Trophoblast cell (in vitro differentiated cells and primary cell): ENCODE results near the gene SYT15.
"Not testable (repeated sequence)": the region's sequence is repeated elsewhere in the genome, so short reads cannot be mapped to it uniquely, and the experiment has no call there.

Experiments
- DNase-seq, 2 donors: peaks; one replicate each; pipeline ENCODE4 v3.0.0-alpha.2; 2016
- H2AFZ ChIP-seq: 2 replicates; pipeline ENCODE4 v1.6.1; 2013; ENCODE audit warnings: low read length, moderate library complexity, mild to moderate bottlenecking; ENCODE audit not compliant: insufficient read depth, poor library complexity
- H2AK5ac ChIP-seq: 2 replicates; pipeline ENCODE4 v1.6.1; 2013; ENCODE audit warnings: mild to moderate bottlenecking, low read length
- H2BK120ac ChIP-seq: 2 replicates; pipeline ENCODE4 v1.6.1; 2013; ENCODE audit warnings: low read length, mild to moderate bottlenecking, moderate library complexity; ENCODE audit not compliant: insufficient read depth, poor library complexity
- H2BK12ac ChIP-seq: 2 replicates; pipeline ENCODE4 v1.6.1; 2013; ENCODE audit warnings: mild to moderate bottlenecking, low read length, moderate library complexity
- H2BK5ac ChIP-seq: 2 replicates; pipeline ENCODE4 v1.6.1; 2013; ENCODE audit warnings: low read length, low read depth, moderate library complexity, mild to moderate bottlenecking; ENCODE audit not compliant: poor library complexity
- H3K14ac ChIP-seq: 2 replicates; pipeline ENCODE4 v1.6.1; 2013; ENCODE audit warnings: mild to moderate bottlenecking, low read length
- H3K18ac ChIP-seq: 2 replicates; pipeline ENCODE4 v1.6.1; 2013; ENCODE audit warnings: mild to moderate bottlenecking, low read length
- H3K23ac ChIP-seq: 2 replicates; pipeline ENCODE4 v1.6.1; 2013; ENCODE audit warnings: low read length
- H3K27ac ChIP-seq: 2 replicates; pipeline ENCODE4 v1.5.1; 2013; ENCODE audit warnings: low read depth, mild to moderate bottlenecking, inconsistent platforms, low read length, moderate library complexity
- H3K27me3 ChIP-seq: 2 replicates; pipeline ENCODE4 v1.6.1; 2013; ENCODE audit warnings: inconsistent platforms, mild to moderate bottlenecking, low read length, moderate library complexity; ENCODE audit not compliant: insufficient read depth
- H3K36me3 ChIP-seq, 2 experiments: 1 replicate in 1 of 2; 2 replicates in 1 of 2; pipeline ENCODE4 v1.6.1; 2013; ENCODE audit warnings: low read length in 2 of 2, mild to moderate bottlenecking in 2 of 2, moderate library complexity in 1 of 2; ENCODE audit not compliant: insufficient read depth in 2 of 2, control insufficient read depth in 1 of 2
- H3K4ac ChIP-seq: 2 replicates; pipeline ENCODE4 v1.6.1; 2013; ENCODE audit warnings: low read depth, mild to moderate bottlenecking, low read length, moderate library complexity
- H3K4me1 ChIP-seq, 2 experiments: 1 replicate in 1 of 2; 2 replicates in 1 of 2; pipeline ENCODE4 v1.6.1; 2013; ENCODE audit warnings: low read length in 2 of 2, mild to moderate bottlenecking in 2 of 2, moderate library complexity in 1 of 2; ENCODE audit not compliant: insufficient read depth in 2 of 2, control insufficient read depth in 1 of 2
- H3K4me2 ChIP-seq: 2 replicates; pipeline ENCODE4 v1.6.1; 2013; ENCODE audit warnings: inconsistent platforms, mild to moderate bottlenecking, low read length, moderate library complexity
- H3K4me3 ChIP-seq: 2 replicates; pipeline ENCODE4 v1.5.1; 2013; ENCODE audit warnings: mild to moderate bottlenecking, low read depth, low read length, inconsistent platforms
- H3K79me1 ChIP-seq: one replicate; pipeline ENCODE4 v1.6.1; 2013; ENCODE audit warnings: low read length
- H3K79me2 ChIP-seq: 2 replicates; pipeline ENCODE4 v1.6.1; 2013; ENCODE audit warnings: low read length, mild to moderate bottlenecking; ENCODE audit not compliant: control insufficient read depth, insufficient read depth, poor library complexity
- H3K9ac ChIP-seq: 2 replicates; pipeline ENCODE4 v1.6.1; 2013; ENCODE audit warnings: mild to moderate bottlenecking, low read length
- H3K9me3 ChIP-seq: 2 replicates; pipeline ENCODE4 v1.6.1; 2013; ENCODE audit warnings: low read depth, mild to moderate bottlenecking, control low read depth, inconsistent platforms, low read length; ENCODE audit not compliant: insufficient read depth
- H4K12ac ChIP-seq: 2 replicates; pipeline ENCODE4 v1.6.1; 2013; ENCODE audit warnings: low read depth, mild to moderate bottlenecking, low read length, moderate library complexity
- H4K8ac ChIP-seq: 2 replicates; pipeline ENCODE4 v1.6.1; 2013; ENCODE audit warnings: low read depth, mild to moderate bottlenecking, low read length, moderate library complexity
- H4K91ac ChIP-seq: one replicate; pipeline ENCODE4 v1.6.1; 2013; ENCODE audit warnings: low read depth, mild to moderate bottlenecking, low read length, moderate library complexity
- WGBS: extraction: QIAGEN DNeasy Blood & Tissue Kit; methylation state at CpG from one replicate; pipeline ENCODE4 v1.1.7; 2013; ENCODE audit warnings: missing lambda C conversion rate; ENCODE audit not compliant: insufficient read length, insufficient coverage; ENCODE audit errors: extremely low coverage; 5-methylcytosine and 5-hydroxymethylcytosine counted together

Gene SYT15

GRCh38 chr10:46572765-46573164 is 6.2 kb upstream of the SYT15 start:
- H3K18ac ChIP-seq, H3K27me3 ChIP-seq, H3K4me3 ChIP-seq, H3K79me2 ChIP-seq, DNase-seq, H3K4me1 ChIP-seq, H4K91ac ChIP-seq, H3K14ac ChIP-seq, H2BK5ac ChIP-seq, H3K36me3 ChIP-seq, H3K27ac ChIP-seq, H3K23ac ChIP-seq, H2BK120ac ChIP-seq, H3K79me1 ChIP-seq, H2AFZ ChIP-seq, H4K12ac ChIP-seq, H2BK12ac ChIP-seq, H3K9ac ChIP-seq, H4K8ac ChIP-seq, H3K4ac ChIP-seq, H3K4me2 ChIP-seq, H2AK5ac ChIP-seq, H3K9me3 ChIP-seq: not testable (repeated sequence)
- WGBS, result no CpG with 5 or more reads among the region's 4 CpGs

GRCh38 chr10:46573314-46573713 is 5.6 kb upstream of the SYT15 start:
- not testable (repeated sequence) for H3K4me3 ChIP-seq, H2BK12ac ChIP-seq, H4K91ac ChIP-seq, H3K14ac ChIP-seq, H3K27ac ChIP-seq, H3K4me2 ChIP-seq, H3K18ac ChIP-seq, H3K27me3 ChIP-seq, H3K9me3 ChIP-seq, H2BK5ac ChIP-seq, H4K12ac ChIP-seq, H3K79me1 ChIP-seq, H2BK120ac ChIP-seq, H3K4ac ChIP-seq, H3K36me3 ChIP-seq, H3K4me1 ChIP-seq, H2AFZ ChIP-seq, H3K23ac ChIP-seq, H2AK5ac ChIP-seq, H3K79me2 ChIP-seq, H3K9ac ChIP-seq, H4K8ac ChIP-seq
- no CpG with 5 or more reads among the region's 5 CpGs for WGBS
- DNase-seq, result peak; percentile 0 to 19

- not testable (repeated sequence) for H3K27me3 ChIP-seq, H3K4me1 ChIP-seq, DNase-seq, H3K79me2 ChIP-seq, H3K4ac ChIP-seq, H2AK5ac ChIP-seq, H3K14ac ChIP-seq, H3K4me2 ChIP-seq, H2AFZ ChIP-seq, H3K9ac ChIP-seq, H3K27ac ChIP-seq, H3K4me3 ChIP-seq, H3K36me3 ChIP-seq, H2BK5ac ChIP-seq, H3K18ac ChIP-seq, H4K12ac ChIP-seq, H3K23ac ChIP-seq, H2BK12ac ChIP-seq, H3K79me1 ChIP-seq, H3K9me3 ChIP-seq, H2BK120ac ChIP-seq, H4K8ac ChIP-seq, H4K91ac ChIP-seq
- WGBS, result no CpG with 5 or more reads among the region's 4 CpGs
Measured at GRCh38 chr10:46573884-46574283, 5.0 kb upstream of the SYT15 start.

- H3K27me3 ChIP-seq, H3K27ac ChIP-seq: not testable (repeated sequence)
Measured at GRCh38 chr10:46577624-46578473, 1.1 kb upstream of the SYT15 start.

More at GRCh38 chr10:46577624-46578473, 1.1 kb upstream of the SYT15 start:
- not testable (repeated sequence) for H3K9ac ChIP-seq, H2AK5ac ChIP-seq, H3K79me2 ChIP-seq, H3K14ac ChIP-seq, H3K9me3 ChIP-seq, H2BK12ac ChIP-seq, H3K36me3 ChIP-seq, H3K23ac ChIP-seq, H3K4ac ChIP-seq, H3K4me1 ChIP-seq, H3K4me3 ChIP-seq, H2BK5ac ChIP-seq, H3K79me1 ChIP-seq, H4K12ac ChIP-seq, H2BK120ac ChIP-seq, H2AFZ ChIP-seq, H3K18ac ChIP-seq
- Histone ChIP-seq H4K91ac (peak overlapping the region; percentile 24), H4K8ac (peak overlapping the region; percentile 38), H3K4me2 (peak overlapping the region; percentile 52)
- no CpG with 5 or more reads among the region's 50 CpGs for WGBS
- DNase-seq, result peak in 1 of 2 donors; percentile 0
